GM12875 (cell line): ENCODE measurements around the gene FAM107B.

Source experiments
- H3K4me3 ChIP-seq: one replicate; pipeline ENCODE4 v1.5.1; 2011; ENCODE audit warnings: low read depth, low read length, control low read depth
- TF ChIP-seq, protein P1 (sequence below): IDR thresholded peaks from 2 replicates; pipeline ENCODE4 v1.5.1; 2011; ENCODE audit warnings: low read depth, mild to moderate bottlenecking, control low read depth, inconsistent platforms, low read length, moderate library complexity, borderline replicate concordance; ENCODE audit not compliant: insufficient read depth

FAM107B gene

DNA sequence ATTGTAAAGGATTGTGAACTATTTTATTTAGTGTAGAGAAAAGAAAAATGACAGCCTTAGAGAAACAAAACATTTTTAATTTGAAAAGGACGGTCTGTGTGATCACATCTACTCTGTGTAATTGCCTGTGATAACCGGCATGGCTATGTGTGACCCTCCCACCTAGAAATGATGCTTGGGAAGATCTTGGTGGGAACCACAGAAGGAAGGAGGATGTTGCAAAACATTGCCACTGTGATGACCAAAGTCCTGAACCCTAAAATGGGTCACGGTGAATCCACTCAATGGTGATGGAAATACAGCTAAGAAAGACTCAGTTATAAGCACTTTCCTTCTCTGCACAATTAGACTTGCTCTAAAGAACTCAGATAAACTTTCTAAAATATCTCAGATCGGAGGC is 222.7 kb downstream of the FAM107B start:
- H3K4me3 ChIP-seq: no peak overlapping the region
- TF ChIP-seq, protein P1, sequence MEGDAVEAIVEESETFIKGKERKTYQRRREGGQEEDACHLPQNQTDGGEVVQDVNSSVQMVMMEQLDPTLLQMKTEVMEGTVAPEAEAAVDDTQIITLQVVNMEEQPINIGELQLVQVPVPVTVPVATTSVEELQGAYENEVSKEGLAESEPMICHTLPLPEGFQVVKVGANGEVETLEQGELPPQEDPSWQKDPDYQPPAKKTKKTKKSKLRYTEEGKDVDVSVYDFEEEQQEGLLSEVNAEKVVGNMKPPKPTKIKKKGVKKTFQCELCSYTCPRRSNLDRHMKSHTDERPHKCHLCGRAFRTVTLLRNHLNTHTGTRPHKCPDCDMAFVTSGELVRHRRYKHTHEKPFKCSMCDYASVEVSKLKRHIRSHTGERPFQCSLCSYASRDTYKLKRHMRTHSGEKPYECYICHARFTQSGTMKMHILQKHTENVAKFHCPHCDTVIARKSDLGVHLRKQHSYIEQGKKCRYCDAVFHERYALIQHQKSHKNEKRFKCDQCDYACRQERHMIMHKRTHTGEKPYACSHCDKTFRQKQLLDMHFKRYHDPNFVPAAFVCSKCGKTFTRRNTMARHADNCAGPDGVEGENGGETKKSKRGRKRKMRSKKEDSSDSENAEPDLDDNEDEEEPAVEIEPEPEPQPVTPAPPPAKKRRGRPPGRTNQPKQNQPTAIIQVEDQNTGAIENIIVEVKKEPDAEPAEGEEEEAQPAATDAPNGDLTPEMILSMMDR: no peak

DNA sequence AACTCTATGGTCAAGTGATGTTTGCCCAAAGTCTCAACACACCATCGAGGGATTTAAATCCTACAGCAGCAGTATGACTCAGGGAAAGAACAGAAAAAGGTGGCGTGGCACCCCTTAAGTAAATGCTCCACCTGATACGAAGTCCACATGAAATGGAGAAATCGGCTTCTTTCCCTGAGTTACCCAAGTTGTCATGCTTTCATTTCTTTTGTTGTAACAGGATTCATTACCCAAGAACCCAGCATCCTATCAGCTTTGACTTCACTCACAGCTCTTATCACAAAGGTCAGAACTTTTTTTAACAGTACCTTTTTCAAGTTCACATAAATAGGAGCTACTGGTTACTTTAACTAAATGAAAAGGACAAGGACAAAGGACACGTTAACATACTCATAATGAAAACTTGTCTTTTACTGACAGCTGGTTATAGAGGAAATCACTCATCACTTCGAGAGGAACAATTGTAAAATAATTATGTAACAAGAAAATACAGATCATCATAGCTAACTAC is 224.2 kb downstream of the FAM107B start:
- H3K4me3 ChIP-seq: no peak overlapping the region
- TF ChIP-seq, protein P1: no peak

GRCh38 chr10:14549496-14549895 is 225.2 kb downstream of the FAM107B start:
- TF ChIP-seq, protein P1: no peak
- H3K4me3 ChIP-seq: no peak overlapping the region

DNA sequence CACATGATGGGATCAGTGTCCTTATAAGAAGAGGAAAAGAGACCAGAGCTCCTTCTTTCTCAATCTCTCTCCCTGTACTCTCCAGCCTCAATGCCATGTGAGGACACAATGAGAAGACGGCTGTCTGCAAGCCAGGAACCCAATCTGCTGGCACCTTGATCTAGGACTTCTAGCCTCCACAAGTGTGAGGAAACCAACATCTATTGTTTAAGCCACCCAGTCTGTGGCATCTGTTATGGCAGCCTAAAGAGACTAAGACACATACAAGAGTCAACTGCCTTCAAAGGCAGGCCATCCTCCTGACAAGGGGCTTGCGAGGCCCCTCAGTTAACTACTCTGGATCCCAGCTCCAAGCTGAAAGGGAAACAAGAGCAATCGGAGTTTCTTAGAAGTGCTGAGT is 225.7 kb downstream of the FAM107B start:
- no peak overlapping the region for H3K4me3 ChIP-seq
- TF ChIP-seq, protein P1: no peak

DNA sequence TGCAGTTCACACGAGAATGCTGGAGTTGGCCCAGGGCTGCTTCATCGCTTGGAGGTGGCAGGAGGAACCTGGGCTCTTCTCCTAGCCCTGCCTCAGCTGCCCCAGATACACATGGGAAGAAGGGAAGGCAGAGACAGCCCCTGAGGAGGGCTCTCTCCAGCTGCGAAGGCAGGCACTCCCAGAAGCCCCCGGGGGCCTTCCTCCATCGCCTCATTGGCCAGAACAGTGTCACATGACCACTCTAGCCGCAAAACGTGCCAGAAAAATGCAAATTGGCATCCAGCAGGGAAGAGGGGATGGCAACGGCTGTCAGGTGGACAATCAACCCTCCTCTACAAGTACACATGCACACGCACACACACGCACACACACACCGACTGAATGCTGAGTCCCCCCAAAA is 226.2 kb downstream of the FAM107B start:
- TF ChIP-seq, protein P1: no peak

GRCh38 chr10:14547816-14548215 is 226.9 kb downstream of the FAM107B start:
- H3K4me3 ChIP-seq: no peak overlapping the region
- TF ChIP-seq, protein P1: no peak

More for the DNA sequence above, 226.2 kb downstream of the FAM107B start:
- H3K4me3 ChIP-seq: no peak overlapping the region

DNA sequence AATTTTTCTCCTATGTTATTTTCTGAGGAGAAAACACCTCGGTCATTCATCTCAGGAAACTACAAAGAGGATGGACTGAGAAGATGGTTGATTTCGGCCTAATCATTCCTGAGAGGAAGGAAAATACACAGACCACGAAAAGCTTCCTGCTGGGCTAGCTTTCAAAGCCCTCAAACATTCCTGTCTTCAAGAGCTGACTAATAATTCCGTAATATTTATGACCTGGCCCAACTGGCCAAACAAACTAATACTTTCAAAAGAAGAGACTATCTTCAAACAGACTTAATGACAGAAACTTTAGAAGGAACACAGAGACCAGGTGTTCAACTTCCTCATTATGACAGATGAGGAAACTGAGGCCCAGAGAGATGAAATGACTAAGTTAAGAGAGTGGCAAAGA is 228.9 kb downstream of the FAM107B start:
- no peak overlapping the region for H3K4me3 ChIP-seq
- TF ChIP-seq, protein P1: no peak
